Hepatocyte (in vitro differentiated cells): ENCODE measurements around the gene ANKRD45.

Source experiments
- CTCF ChIP-seq: fragments of 200-600 bp; sonication (generic); IDR thresholded peaks from 2 replicates; pipeline ENCODE4 v1.5.1; 2016; ENCODE audit warnings: antibody characterized with exemption, mild to moderate bottlenecking; ENCODE audit not compliant: poor library complexity
- EZH2phosphoT487 ChIP-seq: fragments of 200-600 bp; sonication (generic); IDR thresholded peaks from one replicate; pipeline ENCODE4 v1.6.1; 2018; ENCODE audit warnings: antibody characterized with exemption, mild to moderate bottlenecking, low read depth, moderate library complexity; ENCODE audit not compliant: unreplicated experiment, severe bottlenecking

- no peak for TF ChIP-seq CTCF
- TF ChIP-seq EZH2phosphoT487, result no peak
Observed at GRCh38 chr1:173715538-173715844, 45.8 kb upstream of the ANKRD45 start.
